IMR-90 (cell line): ENCODE data around the gene EPHB1.

Experiments
- BHLHE40 ChIP-seq: fragments of 150-350 bp; IDR thresholded peaks from 2 replicates; pipeline ENCODE4 v1.6.1; 2016; ENCODE audit warnings: mild to moderate bottlenecking, low read depth, low read length
- CEBPB ChIP-seq: IDR thresholded peaks from 2 replicates; pipeline ENCODE4 v1.6.1; 2012; ENCODE audit warnings: low read depth, low read length, improper control_type of control experiment
- CHD1 ChIP-seq: IDR thresholded peaks from 2 replicates; pipeline ENCODE4 v1.6.1; 2012; ENCODE audit warnings: low read depth, low read length, improper control_type of control experiment
- CTCF ChIP-seq: conservative IDR thresholded peaks from 2 replicates; pipeline ENCODE4 v1.5.1; 2012; ENCODE audit warnings: mild to moderate bottlenecking, low read depth, low read length, improper control_type of control experiment
- FOS ChIP-seq: fragments of 150-350 bp; IDR thresholded peaks from 2 replicates; pipeline ENCODE4 v1.6.1; 2016; ENCODE audit warnings: low read depth, low read length
- MAZ ChIP-seq: IDR thresholded peaks from 2 replicates; pipeline ENCODE4 v1.6.1; 2012; ENCODE audit warnings: low read depth, mild to moderate bottlenecking, low read length, improper control_type of control experiment, moderate library complexity, borderline replicate concordance
- MXI1 ChIP-seq: IDR thresholded peaks from 2 replicates; pipeline ENCODE4 v1.6.1; 2012; ENCODE audit warnings: low read depth, mild to moderate bottlenecking, low read length, moderate library complexity, borderline replicate concordance
- POLR2A ChIP-seq: IDR thresholded peaks from 2 replicates; pipeline ENCODE4 v1.6.1; 2012; ENCODE audit warnings: mild to moderate bottlenecking, low read depth, low read length
- RCOR1 ChIP-seq: IDR thresholded peaks from 2 replicates; pipeline ENCODE4 v1.6.1; 2012; ENCODE audit warnings: mild to moderate bottlenecking, low read length, improper control_type of control experiment; ENCODE audit not compliant: insufficient replicate concordance
- RFX5 ChIP-seq: IDR thresholded peaks from 2 replicates; pipeline ENCODE4 v1.8.0; 2012; ENCODE audit warnings: low read depth, mild to moderate bottlenecking, low read length, moderate library complexity
- USF2 ChIP-seq: fragments of 150-350 bp; IDR thresholded peaks from 2 replicates; pipeline ENCODE4 v1.6.1; 2017; ENCODE audit warnings: mild to moderate bottlenecking, antibody characterized with exemption, low read length, low read depth

- no peak for TF ChIP-seq POLR2A
- TF ChIP-seq CTCF, result no peak
- no peak for TF ChIP-seq MAZ
- no peak for TF ChIP-seq CHD1
- no peak for TF ChIP-seq RCOR1
- no peak for TF ChIP-seq RFX5
- TF ChIP-seq FOS, result no peak
- TF ChIP-seq MXI1, result no peak
- TF ChIP-seq USF2, result no peak
- no peak for TF ChIP-seq CEBPB
- TF ChIP-seq BHLHE40, result no peak
These were observed 41.9 kb downstream of the EPHB1 start for GRCh38 chr3:134836921-134837320.
